Breast epithelium (tissue), 3 donors: ENCODE data around the gene LDLRAD4.

ENCODE experiments used
- CTCF ChIP-seq, 3 donors: fragments of 450-650 bp; IDR thresholded peaks; one replicate each; pipeline ENCODE4 v1.5.1; 2016 to 2017; ENCODE audit warnings: antibody characterized with exemption in 3 of 3, mild to moderate bottlenecking in 3 of 3, moderate library complexity in 3 of 3
- POLR2A ChIP-seq: fragments of 450-650 bp; IDR thresholded peaks from one replicate; pipeline ENCODE4 v1.6.1; 2016; ENCODE audit warnings: antibody characterized with exemption, mild to moderate bottlenecking, moderate library complexity
- POLR2AphosphoS5 ChIP-seq, 3 donors: sonication (generic); formaldehyde crosslinking; IDR thresholded peaks; one replicate each; pipeline ENCODE4 v1.6.1; 2017; ENCODE audit warnings: antibody characterized with exemption in 3 of 3

DNA sequence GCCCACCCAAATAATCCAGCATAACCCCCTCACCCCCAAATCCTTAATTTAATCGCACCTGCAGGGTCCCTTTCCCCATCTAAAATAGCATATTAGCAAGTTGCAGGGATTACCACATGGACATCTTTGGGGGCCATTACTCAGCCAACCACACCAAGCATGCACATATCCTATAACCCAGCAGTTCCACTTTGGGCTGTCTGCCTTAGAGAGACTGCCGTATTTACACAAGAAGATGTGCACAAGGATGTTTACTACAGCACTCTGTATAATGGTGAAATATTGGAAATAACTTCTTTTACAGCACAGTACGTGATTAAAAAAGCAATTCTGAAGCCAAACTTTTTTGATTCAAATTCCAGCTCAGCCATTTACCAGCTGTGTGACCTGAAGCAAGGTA, 17.3 kb upstream of the LDLRAD4 start:
- TF ChIP-seq CTCF (IDR thresholded peaks at IDR 0.05), result no peak
- no peak for TF ChIP-seq POLR2A
- TF ChIP-seq POLR2AphosphoS5 (IDR thresholded peaks at IDR 0.05), result no peak
